Measurements from ENCODE around the gene SLC1A4. TPM values are rescaled to one million over a fixed set of nuclear protein-coding genes. Genes with fewer than 3 reads are reported as not detected.

Gene SLC1A4
- total and polyA plus RNA-seq, 2 of the 4 experiments (the other 2 are of a cell fraction), result 6.8 to 8.1 TPM

DNA sequence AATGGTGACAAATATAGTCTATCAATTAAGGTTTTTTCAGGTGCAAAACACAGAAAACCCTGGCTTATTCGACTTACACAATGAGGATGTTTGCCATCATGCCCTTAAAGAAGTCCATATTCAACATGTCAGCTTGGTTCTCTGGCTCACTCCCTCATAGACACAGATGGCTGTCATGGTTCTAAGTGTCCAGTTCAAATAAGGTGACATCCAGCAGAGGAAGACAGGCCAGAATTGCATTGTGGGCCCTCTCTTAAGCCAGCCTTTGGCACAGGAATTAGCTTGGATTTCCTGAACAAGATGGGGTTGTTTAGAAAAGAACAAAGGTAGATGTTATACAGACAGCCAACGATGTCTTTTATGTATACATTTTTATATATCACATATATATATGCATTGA is 18.7 kb upstream of the SLC1A4 start:
- Histone ChIP-seq H2BK15ac (ENCODE audit: low read depth, low read length) (no peak overlapping the region), H3K56ac (ENCODE audit: extremely low read depth, insufficient read depth, low read length) (no peak overlapping the region), H3K4me1 (ENCODE audit: control insufficient read depth, insufficient read depth, low read length) (peaks cover 14% of the 10 kb centered on the region), H2AFZ (replicated peaks; ENCODE audit: low read length, poor library complexity) (no peak overlapping the region), H3K4me2 (ENCODE audit: low read depth, low read length) (no peak overlapping the region), H2BK5ac (ENCODE audit: low read depth, low read length, poor library complexity, severe bottlenecking) (no peak overlapping the region), H3K23ac (ENCODE audit: low read depth, low read length) (no peak overlapping the region), H3K27me3 (ENCODE audit: control insufficient read depth, insufficient read depth, low read length) (peaks cover 8% of the 10 kb centered on the region), H2AK9ac (replicated peaks; ENCODE audit: low read depth, low read length, poor library complexity) (no peak overlapping the region), H3K36me3 (ENCODE audit: control insufficient read depth, insufficient read depth, low read length) (no peaks in the 10 kb centered on the region), H3K9me3 (ENCODE audit: control insufficient read depth, insufficient read depth, low read length) (no peaks in the 10 kb centered on the region; the same call in 1 of the 2 replicates), H4K8ac (ENCODE audit: low read depth in 2 of 2, low read length in 2 of 2) (no peak overlapping the region), H4K20me1 (ENCODE audit: insufficient read depth, low read length) (peaks cover 7% of the 10 kb centered on the region; the same call in 1 of the 2 replicates), H3K9ac (ENCODE audit: low read depth, low read length) (no peak overlapping the region), H2BK20ac (ENCODE audit: low read depth, low read length) (no peak overlapping the region), H2BK120ac (ENCODE audit: low read depth, low read length) (no peak overlapping the region), H2AK5ac (ENCODE audit: low read depth, low read length) (no peak overlapping the region), H3K27ac (ENCODE audit: insufficient read depth, low read length) (no peak overlapping the region), H3K79me1 (ENCODE audit: low read depth in 1 of 2, low read length in 2 of 2) (no peaks in the 10 kb centered on the region), H3K4me3 (ENCODE audit: insufficient read depth, low read depth, low read length) (no peak overlapping the region), H3K18ac (ENCODE audit: low read depth, low read length) (no peak overlapping the region), H4K5ac (ENCODE audit: low read depth, low read length) (no peak overlapping the region), H3K14ac (replicated peaks; ENCODE audit: low read depth, low read length) (no peak overlapping the region), H4K91ac (ENCODE audit: insufficient read depth, low read depth, low read length) (no peak overlapping the region), H3K9me1 (ENCODE audit: insufficient read depth, low read length) (peaks cover 18% of the 10 kb centered on the region), H3K4ac (ENCODE audit: low read depth, low read length) (no peak overlapping the region; the same call in 1 of the 2 replicates)
- no CpG with 5 or more reads among the region's 2 CpGs for WGBS, 2 experiments (ENCODE audit: extremely low coverage in 2 of 2, insufficient read length in 1 of 2)
- dilution Hi-C loops (cut with HindIII; ENCODE audit: low sequenced_read_pairs, unreplicated experiment) (no loop called here), in situ Hi-C loops (cut with MboI; ENCODE audit: low sequenced_read_pairs) (no loop called here), intact Hi-C loops (cut with micrococcal nuclease) (no loop called here)
- CTCF ChIA-PET, result no interaction called here
- ATAC-seq (ENCODE audit: low read depth) (no peak), DNase-seq (no peak)
- POLR2A ChIA-PET (ENCODE audit: unreplicated experiment), result no interaction called here
- TF ChIP-seq MAZ (IDR thresholded peaks at IDR 0.05; ENCODE audit: borderline replicate concordance, low read depth, low read length), result no peak
- no peak for TF ChIP-seq FOS (IDR thresholded peaks at IDR 0.05; ENCODE audit: low read depth, low read length)
- no peak for TF ChIP-seq CEBPB (IDR thresholded peaks at IDR 0.05; ENCODE audit: low read depth, low read length)
- no peak for TF ChIP-seq CHD1 (IDR thresholded peaks at IDR 0.05; ENCODE audit: low read depth, low read length)
- no peak for TF ChIP-seq CTCF (conservative IDR thresholded peaks at IDR 0.05; ENCODE audit: low read depth, low read length)
- TF ChIP-seq, protein P1, sequence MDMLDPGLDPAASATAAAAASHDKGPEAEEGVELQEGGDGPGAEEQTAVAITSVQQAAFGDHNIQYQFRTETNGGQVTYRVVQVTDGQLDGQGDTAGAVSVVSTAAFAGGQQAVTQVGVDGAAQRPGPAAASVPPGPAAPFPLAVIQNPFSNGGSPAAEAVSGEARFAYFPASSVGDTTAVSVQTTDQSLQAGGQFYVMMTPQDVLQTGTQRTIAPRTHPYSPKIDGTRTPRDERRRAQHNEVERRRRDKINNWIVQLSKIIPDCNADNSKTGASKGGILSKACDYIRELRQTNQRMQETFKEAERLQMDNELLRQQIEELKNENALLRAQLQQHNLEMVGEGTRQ (IDR thresholded peaks at IDR 0.05; ENCODE audit: low read depth, low read length), result no peak
- no peak for TF ChIP-seq RFX5 (IDR thresholded peaks at IDR 0.05; ENCODE audit: low read depth, low read length)
- no peak for TF ChIP-seq MXI1 (IDR thresholded peaks at IDR 0.05; ENCODE audit: borderline replicate concordance, low read depth, low read length)
- BruUV-seq (replicated peaks), result no TSS peak

All from IMR-90 (cell line).